PC-9 (cell line): ENCODE data around the gene VSIG4. TPM values are rescaled to one million over a fixed set of nuclear protein-coding genes. Genes with fewer than 3 reads are reported as not detected.

Experiments used
- BruUV-seq: library from RNA; stranded (reverse); fragments of 400-500 nt; replicated peaks from 2 replicates; lab custom pipeline; 2021; lab: Mats Ljungman, UMichigan
- CTCF ChIA-PET: fragments of 300-600 bp; sonication (Branson Sonifier 250); formaldehyde crosslinking; loops from one replicate; lab custom pipeline; 2022; ENCODE audit warnings: antibody characterized with exemption; lab: Charles Lee
- POLR2A ChIA-PET: fragments of 300-600 bp; sonication (Branson Sonifier 250); formaldehyde crosslinking; loops from one replicate; lab custom pipeline; 2022; ENCODE audit warnings: antibody characterized with exemption; ENCODE audit not compliant: unreplicated experiment; lab: Charles Lee
- DNase-seq, 2 experiments: peaks; one replicate each; pipeline versions ENCODE4 v3.0.0 to v3.0.0-alpha.2; 2015 to 2022; ENCODE audit warnings: mixed read lengths in 1 of 2
- H2AFZ ChIP-seq: fragments of 200-600 bp; sonication (generic); 2 replicates; pipeline ENCODE4 v1.8.1; 2017; ENCODE audit warnings: antibody characterized with exemption
- H3F3A ChIP-seq: fragments of 200-600 bp; sonication (generic); 2 replicates; pipeline ENCODE4 v1.8.1; 2017; ENCODE audit warnings: antibody characterized with exemption, mild to moderate bottlenecking, low read depth; ENCODE audit not compliant: insufficient read depth
- H3K27ac ChIP-seq: fragments of 200-600 bp; sonication (generic); 2 replicates; pipeline ENCODE4 v1.6.1; 2016; ENCODE audit warnings: mixed run types
- H3K27me3 ChIP-seq: fragments of 200-600 bp; sonication (generic); 2 replicates; pipeline ENCODE4 v1.6.1; 2016; ENCODE audit warnings: low read depth, mixed run types; ENCODE audit not compliant: insufficient read depth
- H3K36me3 ChIP-seq: fragments of 200-600 bp; sonication (generic); 2 replicates; pipeline ENCODE4 v1.6.1; 2016; ENCODE audit warnings: low read depth, mixed run types
- H3K4me1 ChIP-seq: fragments of 200-600 bp; sonication (generic); replicated peaks from 2 replicates; pipeline ENCODE4 v1.6.1; 2016; ENCODE audit warnings: mixed run types; ENCODE audit not compliant: insufficient read depth
- H3K4me2 ChIP-seq: fragments of 200-600 bp; sonication (generic); 2 replicates; pipeline ENCODE4 v1.6.1; 2017; ENCODE audit warnings: mixed run types
- H3K4me3 ChIP-seq: fragments of 200-600 bp; sonication (generic); 2 replicates; pipeline ENCODE4 v1.6.1; 2016; ENCODE audit warnings: mixed run types
- H3K79me2 ChIP-seq: fragments of 200-600 bp; sonication (generic); 2 replicates; pipeline ENCODE4 v1.6.1; 2017; ENCODE audit warnings: low read depth, mixed run types
- H3K9me2 ChIP-seq: fragments of 200-600 bp; sonication (generic); 2 replicates; pipeline ENCODE4 v1.8.1; 2017; ENCODE audit warnings: mild to moderate bottlenecking; ENCODE audit not compliant: insufficient read depth
- H3K9me3 ChIP-seq: fragments of 200-600 bp; sonication (generic); 2 replicates; pipeline ENCODE4 v1.8.1; 2016; ENCODE audit warnings: low read depth; ENCODE audit not compliant: insufficient read depth
- H4K20me1 ChIP-seq: fragments of 200-600 bp; sonication (generic); 2 replicates; pipeline ENCODE4 v1.8.1; 2017; ENCODE audit not compliant: insufficient read depth
- CTCF ChIP-seq: fragments of 200-600 bp; sonication (generic); conservative IDR thresholded peaks from 2 replicates; pipeline ENCODE4 v1.6.1; 2017; ENCODE audit warnings: mixed run types, antibody characterized with exemption, mild to moderate bottlenecking, moderate library complexity
- EZH2 ChIP-seq: fragments of 200-600 bp; sonication (generic); IDR thresholded peaks from 2 replicates; pipeline ENCODE4 v1.8.0; 2017; ENCODE audit warnings: antibody characterized with exemption, low read depth
- intact Hi-C: fragments of 100-400 bp; cut with micrococcal nuclease; formaldehyde crosslinking; loops from one replicate; pipeline ENCODE4 v1.10.0; 2022; ENCODE audit not compliant: unreplicated experiment
- total RNA-seq: library from RNA; stranded (reverse); gene quantifications from 2 replicates; pipeline ENCODE4 v1.2.3, GENCODE V29; 2021

The VSIG4 gene
- total RNA-seq, 1 experiment from 2014 or later = not detected

GRCh38 chrX:66000178-66000577 lies 39.7 kb downstream of the VSIG4 start:
- Histone ChIP-seq H2AFZ (no peak overlapping the region), H3F3A (no peaks in the 10 kb centered on the region), H4K20me1 (no peaks in the 10 kb centered on the region), H3K9me2 (no peaks in the 10 kb centered on the region), H3K9me3 (no peaks in the 10 kb centered on the region), H3K4me3 (no peak overlapping the region), H3K27me3 (no peaks in the 10 kb centered on the region), H3K36me3 (no peaks in the 10 kb centered on the region), H3K4me1 (no peaks in the 10 kb centered on the region), H3K27ac (no peak overlapping the region), H3K79me2 (no peaks in the 10 kb centered on the region), H3K4me2 (no peak overlapping the region)
- ChIA-PET CTCF (no interaction called here), POLR2A (no interaction called here)
- TF ChIP-seq EZH2 (no peak), CTCF (no peak)
- BruUV-seq = no TSS peak
- DNase-seq = no peak
- intact Hi-C loops = no loop called here

- DNase-seq = no peak
- CTCF ChIA-PET = no interaction called here
- intact Hi-C loops = no loop called here
Measured at GRCh38 chrX:65999563-66000148, 40.2 kb downstream of the VSIG4 start.

GRCh38 chrX:65999029-65999562 lies 40.8 kb downstream of the VSIG4 start:
- no peak overlapping the region for H2AFZ ChIP-seq
- no peak overlapping the region for H3K27ac ChIP-seq
- no TSS peak for BruUV-seq
- H3K36me3 ChIP-seq = no peaks in the 10 kb centered on the region
- ChIA-PET CTCF (no interaction called here), POLR2A (no interaction called here)
- no peaks in the 10 kb centered on the region for H3F3A ChIP-seq
- intact Hi-C loops = no loop called here
- no peaks in the 10 kb centered on the region for H3K4me1 ChIP-seq
- no peak for DNase-seq
- H3K79me2 ChIP-seq = no peaks in the 10 kb centered on the region
- H3K27me3 ChIP-seq = no peaks in the 10 kb centered on the region
- H3K4me2 ChIP-seq = no peak overlapping the region
- no peak for TF ChIP-seq CTCF
- TF ChIP-seq EZH2 = no peak
- H3K9me3 ChIP-seq = no peaks in the 10 kb centered on the region
- no peaks in the 10 kb centered on the region for H4K20me1 ChIP-seq
- H3K4me3 ChIP-seq = no peak overlapping the region
- no peaks in the 10 kb centered on the region for H3K9me2 ChIP-seq

More at GRCh38 chrX:65999563-66000148, 40.2 kb downstream of the VSIG4 start:
- no peak overlapping the region for H3K4me2 ChIP-seq
- H4K20me1 ChIP-seq = no peaks in the 10 kb centered on the region
- no peaks in the 10 kb centered on the region for H3K9me2 ChIP-seq
- no peaks in the 10 kb centered on the region for H3K9me3 ChIP-seq
- no TSS peak for BruUV-seq
- H3K4me3 ChIP-seq = no peak overlapping the region
- no peaks in the 10 kb centered on the region for H3K36me3 ChIP-seq
- no peak overlapping the region for H3K27ac ChIP-seq
- no peaks in the 10 kb centered on the region for H3K27me3 ChIP-seq
- no peak overlapping the region for H2AFZ ChIP-seq
- POLR2A ChIA-PET = no interaction called here
- H3K79me2 ChIP-seq = no peaks in the 10 kb centered on the region
- no peaks in the 10 kb centered on the region for H3F3A ChIP-seq
- no peak for TF ChIP-seq CTCF
- TF ChIP-seq EZH2 = no peak
- H3K4me1 ChIP-seq = no peaks in the 10 kb centered on the region
